Measurements from ENCODE around the gene NELFA.

Gene NELFA

GRCh38 chr4:1962980-1963379, 45.8 kb downstream of the NELFA start:
- Histone ChIP-seq H3K27me3 (ENCODE audit: control insufficient read depth, insufficient read depth, low read length) (no peaks in the 10 kb centered on the region), H3K4me3 (ENCODE audit: low read depth, low read length) (no peak overlapping the region), H3K4me1 (ENCODE audit: control insufficient read depth, insufficient read depth, low read length) (peaks cover 5% of the 10 kb centered on the region), H3K36me3 (ENCODE audit: control insufficient read depth, insufficient read depth, low read length) (peaks cover 28% of the 10 kb centered on the region), H3K9me3 (ENCODE audit: control insufficient read depth, insufficient read depth, low read length) (no peaks in the 10 kb centered on the region), H3K9ac (ENCODE audit: low read depth, low read length) (no peak overlapping the region)

GRCh38 chr4:1961563-1961962, 47.2 kb downstream of the NELFA start:
- no peaks in the 10 kb centered on the region for H3K9me3 ChIP-seq (ENCODE audit: control insufficient read depth, insufficient read depth, low read length)
- peaks cover 5% of the 10 kb centered on the region for H3K4me1 ChIP-seq (ENCODE audit: control insufficient read depth, insufficient read depth, low read length)
- H3K36me3 ChIP-seq (ENCODE audit: control insufficient read depth, insufficient read depth, low read length) = peaks cover 34% of the 10 kb centered on the region
- no peak overlapping the region for H3K4me3 ChIP-seq (ENCODE audit: low read depth, low read length)
- no peaks in the 10 kb centered on the region for H3K27me3 ChIP-seq (ENCODE audit: control insufficient read depth, insufficient read depth, low read length)
- H3K9ac ChIP-seq (ENCODE audit: low read depth, low read length) = no peak overlapping the region

GRCh38 chr4:1961038-1961437, 47.7 kb downstream of the NELFA start:
- Histone ChIP-seq H3K27me3 (ENCODE audit: control insufficient read depth, insufficient read depth, low read length) (no peaks in the 10 kb centered on the region), H3K9ac (ENCODE audit: low read depth, low read length) (no peak overlapping the region), H3K36me3 (ENCODE audit: control insufficient read depth, insufficient read depth, low read length) (peaks cover 35% of the 10 kb centered on the region), H3K4me1 (ENCODE audit: control insufficient read depth, insufficient read depth, low read length) (peaks cover 5% of the 10 kb centered on the region), H3K9me3 (ENCODE audit: control insufficient read depth, insufficient read depth, low read length) (no peaks in the 10 kb centered on the region), H3K4me3 (ENCODE audit: low read depth, low read length) (no peak overlapping the region)

GRCh38 chr4:1960170-1960825, 48.5 kb downstream of the NELFA start:
- H3K9me3 ChIP-seq (ENCODE audit: control insufficient read depth, insufficient read depth, low read length) = no peaks in the 10 kb centered on the region
- peaks cover 39% of the 10 kb centered on the region for H3K36me3 ChIP-seq (ENCODE audit: control insufficient read depth, insufficient read depth, low read length)
- H3K4me1 ChIP-seq (ENCODE audit: control insufficient read depth, insufficient read depth, low read length) = peaks cover 5% of the 10 kb centered on the region
- H3K4me3 ChIP-seq (ENCODE audit: low read depth, low read length) = no peak overlapping the region
- no peak overlapping the region for H3K9ac ChIP-seq (ENCODE audit: low read depth, low read length)
- H3K27me3 ChIP-seq (ENCODE audit: control insufficient read depth, insufficient read depth, low read length) = no peaks in the 10 kb centered on the region

- Histone ChIP-seq H3K4me3 (ENCODE audit: low read depth, low read length) (no peak overlapping the region), H3K9ac (ENCODE audit: low read depth, low read length) (no peak overlapping the region), H3K27me3 (ENCODE audit: control insufficient read depth, insufficient read depth, low read length) (no peaks in the 10 kb centered on the region), H3K9me3 (ENCODE audit: control insufficient read depth, insufficient read depth, low read length) (no peaks in the 10 kb centered on the region), H3K4me1 (ENCODE audit: control insufficient read depth, insufficient read depth, low read length) (peaks cover 1% of the 10 kb centered on the region), H3K36me3 (ENCODE audit: control insufficient read depth, insufficient read depth, low read length) (peaks cover 43% of the 10 kb centered on the region)
These were observed 49.7 kb downstream of the NELFA start for GRCh38 chr4:1959104-1959384.

GRCh38 chr4:1958276-1959103, 50.3 kb downstream of the NELFA start:
- H3K4me3 ChIP-seq (ENCODE audit: low read depth, low read length) = no peak overlapping the region
- H3K9me3 ChIP-seq (ENCODE audit: control insufficient read depth, insufficient read depth, low read length) = no peaks in the 10 kb centered on the region
- peaks cover 43% of the 10 kb centered on the region for H3K36me3 ChIP-seq (ENCODE audit: control insufficient read depth, insufficient read depth, low read length)
- no peak overlapping the region for H3K9ac ChIP-seq (ENCODE audit: low read depth, low read length)
- H3K27me3 ChIP-seq (ENCODE audit: control insufficient read depth, insufficient read depth, low read length) = no peaks in the 10 kb centered on the region
- no peaks in the 10 kb centered on the region for H3K4me1 ChIP-seq (ENCODE audit: control insufficient read depth, insufficient read depth, low read length)

GRCh38 chr4:1956631-1957030, 52.1 kb downstream of the NELFA start:
- H3K27me3 ChIP-seq (ENCODE audit: control insufficient read depth, insufficient read depth, low read length) = no peaks in the 10 kb centered on the region
- no peaks in the 10 kb centered on the region for H3K9me3 ChIP-seq (ENCODE audit: control insufficient read depth, insufficient read depth, low read length)
- H3K36me3 ChIP-seq (ENCODE audit: control insufficient read depth, insufficient read depth, low read length) = peaks cover 55% of the 10 kb centered on the region
- H3K4me3 ChIP-seq (ENCODE audit: low read depth, low read length) = no peak overlapping the region
- H3K4me1 ChIP-seq (ENCODE audit: control insufficient read depth, insufficient read depth, low read length) = no peaks in the 10 kb centered on the region
- H3K9ac ChIP-seq (ENCODE audit: low read depth, low read length) = no peak overlapping the region

- H3K27me3 ChIP-seq (ENCODE audit: control insufficient read depth, insufficient read depth, low read length) = no peaks in the 10 kb centered on the region
- peaks cover 38% of the 10 kb centered on the region for H3K36me3 ChIP-seq (ENCODE audit: control insufficient read depth, insufficient read depth, low read length)
- H3K4me1 ChIP-seq (ENCODE audit: control insufficient read depth, insufficient read depth, low read length) = no peaks in the 10 kb centered on the region
- no peak overlapping the region for H3K9ac ChIP-seq (ENCODE audit: low read depth, low read length)
- no peak overlapping the region for H3K4me3 ChIP-seq (ENCODE audit: low read depth, low read length)
- no peaks in the 10 kb centered on the region for H3K9me3 ChIP-seq (ENCODE audit: control insufficient read depth, insufficient read depth, low read length)
These were observed 55.4 kb downstream of the NELFA start for GRCh38 chr4:1953335-1953734.

- Histone ChIP-seq H3K9ac (ENCODE audit: low read depth, low read length) (no peak overlapping the region), H3K4me1 (ENCODE audit: control insufficient read depth, insufficient read depth, low read length) (no peaks in the 10 kb centered on the region), H3K9me3 (ENCODE audit: control insufficient read depth, insufficient read depth, low read length) (no peaks in the 10 kb centered on the region), H3K36me3 (ENCODE audit: control insufficient read depth, insufficient read depth, low read length) (peaks cover 34% of the 10 kb centered on the region), H3K4me3 (ENCODE audit: low read depth, low read length) (no peak overlapping the region), H3K27me3 (ENCODE audit: control insufficient read depth, insufficient read depth, low read length) (no peaks in the 10 kb centered on the region)
These were observed 56.1 kb downstream of the NELFA start for GRCh38 chr4:1952719-1953118.

GRCh38 chr4:1952058-1952700, 56.6 kb downstream of the NELFA start:
- Histone ChIP-seq H3K4me3 (ENCODE audit: low read depth, low read length) (no peak overlapping the region), H3K9ac (ENCODE audit: low read depth, low read length) (no peak overlapping the region), H3K27me3 (ENCODE audit: control insufficient read depth, insufficient read depth, low read length) (no peaks in the 10 kb centered on the region), H3K4me1 (ENCODE audit: control insufficient read depth, insufficient read depth, low read length) (no peaks in the 10 kb centered on the region), H3K36me3 (ENCODE audit: control insufficient read depth, insufficient read depth, low read length) (peaks cover 32% of the 10 kb centered on the region), H3K9me3 (ENCODE audit: control insufficient read depth, insufficient read depth, low read length) (no peaks in the 10 kb centered on the region)

GRCh38 chr4:1950369-1950768, 58.4 kb downstream of the NELFA start:
- Histone ChIP-seq H3K4me3 (ENCODE audit: low read depth, low read length) (no peak overlapping the region), H3K9ac (ENCODE audit: low read depth, low read length) (no peak overlapping the region), H3K9me3 (ENCODE audit: control insufficient read depth, insufficient read depth, low read length) (no peaks in the 10 kb centered on the region), H3K36me3 (ENCODE audit: control insufficient read depth, insufficient read depth, low read length) (peaks cover 26% of the 10 kb centered on the region), H3K27me3 (ENCODE audit: control insufficient read depth, insufficient read depth, low read length) (no peaks in the 10 kb centered on the region), H3K4me1 (ENCODE audit: control insufficient read depth, insufficient read depth, low read length) (no peaks in the 10 kb centered on the region)
